ENCODE measurements around the gene CTNNBL1.

Gene CTNNBL1

GRCh38 chr20:37911838-37912281 is 218.0 kb downstream of the CTNNBL1 start:
- Histone ChIP-seq H3K4me3 (ENCODE audit: low read depth, low read length) (no peak overlapping the region), H3K9me3 (ENCODE audit: severe bottlenecking) (no peaks in the 10 kb centered on the region), H3K27ac (no peak overlapping the region), H3K27me3 (ENCODE audit: insufficient read depth, low read depth, severe bottlenecking) (no peaks in the 10 kb centered on the region), H3K36me3 (no peaks in the 10 kb centered on the region)
- TF ChIP-seq CTCF (IDR thresholded peaks at IDR 0.05; ENCODE audit: low read depth, low read length) = no peak
- peak; percentile 69 for DNase-seq

DNA sequence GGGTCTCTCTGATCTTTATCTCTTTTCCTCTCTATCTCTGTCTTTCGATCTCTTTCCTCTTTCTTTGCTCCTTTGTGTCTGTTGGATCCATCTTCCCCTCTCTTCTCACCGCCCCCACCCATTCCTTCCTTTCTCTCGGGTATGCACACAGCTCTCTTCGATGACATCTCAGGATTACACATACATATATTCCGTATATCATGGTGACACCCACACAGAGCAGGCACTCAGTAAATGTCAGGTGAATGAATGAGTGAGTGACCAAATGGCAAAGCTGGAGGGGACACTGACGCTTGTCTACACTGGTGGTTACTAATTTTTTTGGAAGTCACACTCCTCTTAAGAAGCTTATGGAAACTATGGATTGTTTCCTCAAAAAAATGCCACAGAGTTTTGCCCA is 219.0 kb downstream of the CTNNBL1 start:
- Histone ChIP-seq H3K4me3 (ENCODE audit: low read depth, low read length) (no peak overlapping the region), H3K27ac (no peak overlapping the region), H3K9me3 (ENCODE audit: severe bottlenecking) (no peaks in the 10 kb centered on the region), H3K27me3 (ENCODE audit: insufficient read depth, low read depth, severe bottlenecking) (no peaks in the 10 kb centered on the region), H3K36me3 (no peaks in the 10 kb centered on the region)
- no peak for TF ChIP-seq CTCF (IDR thresholded peaks at IDR 0.05; ENCODE audit: low read depth, low read length)
- DNase-seq = no peak

GRCh38 chr20:37913567-37914366 is 219.9 kb downstream of the CTNNBL1 start:
- no peaks in the 10 kb centered on the region for H3K9me3 ChIP-seq (ENCODE audit: severe bottlenecking)
- H3K27me3 ChIP-seq (ENCODE audit: insufficient read depth, low read depth, severe bottlenecking) = no peaks in the 10 kb centered on the region
- H3K4me3 ChIP-seq (ENCODE audit: low read depth, low read length) = no peak overlapping the region
- H3K27ac ChIP-seq = no peak overlapping the region
- TF ChIP-seq CTCF (IDR thresholded peaks at IDR 0.05; ENCODE audit: low read depth, low read length) = no peak
- H3K36me3 ChIP-seq = no peaks in the 10 kb centered on the region
- DNase-seq = no peak

GRCh38 chr20:37914367-37914671 is 220.5 kb downstream of the CTNNBL1 start:
- no peak for DNase-seq
- Histone ChIP-seq H3K27ac (no peak overlapping the region), H3K27me3 (ENCODE audit: insufficient read depth, low read depth, severe bottlenecking) (no peaks in the 10 kb centered on the region), H3K9me3 (ENCODE audit: severe bottlenecking) (no peaks in the 10 kb centered on the region), H3K36me3 (no peaks in the 10 kb centered on the region), H3K4me3 (ENCODE audit: low read depth, low read length) (no peak overlapping the region)
- no peak for TF ChIP-seq CTCF (IDR thresholded peaks at IDR 0.05; ENCODE audit: low read depth, low read length)

DNA sequence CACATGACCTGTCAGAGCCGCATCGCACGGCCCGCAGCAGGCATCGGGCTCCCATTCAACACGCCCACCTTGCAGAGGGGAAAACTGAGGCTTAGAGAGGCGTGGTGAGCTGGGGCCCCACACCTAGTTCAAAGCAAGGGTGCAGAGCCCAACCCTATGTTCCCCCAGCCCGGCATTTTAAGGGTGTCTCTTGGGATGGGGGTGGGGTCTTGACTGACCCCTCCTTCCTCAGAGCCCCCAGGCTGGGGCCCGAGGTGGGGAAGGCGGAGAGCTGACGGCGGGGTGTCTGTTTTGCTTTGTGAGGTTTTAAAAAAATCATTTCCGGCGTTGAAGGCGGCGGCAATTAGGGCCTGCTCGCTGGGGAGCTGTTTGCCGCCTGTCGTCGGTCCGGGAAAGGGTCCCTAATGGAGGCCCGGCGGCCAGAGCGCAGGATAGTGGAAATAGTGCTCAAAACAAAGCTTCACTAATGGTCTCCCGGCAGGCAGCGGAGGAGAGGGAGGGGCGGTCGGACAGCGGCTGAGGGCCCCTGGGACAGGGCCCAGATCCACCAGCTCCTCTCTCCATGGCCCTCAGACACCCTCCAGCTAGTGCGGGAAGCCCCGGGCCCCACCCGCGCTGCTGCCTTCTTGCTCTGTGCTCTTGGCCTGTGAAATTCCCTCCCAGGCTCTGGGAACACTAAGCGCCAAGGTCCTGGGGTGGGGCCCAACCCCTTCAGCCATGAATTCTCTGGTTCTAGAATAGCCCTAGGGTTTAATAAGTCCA is 221.0 kb downstream of the CTNNBL1 start:
- no peaks in the 10 kb centered on the region for H3K36me3 ChIP-seq
- no peaks in the 10 kb centered on the region for H3K9me3 ChIP-seq (ENCODE audit: severe bottlenecking)
- H3K27ac ChIP-seq = no peak overlapping the region
- no peak for DNase-seq
- no peaks in the 10 kb centered on the region for H3K27me3 ChIP-seq (ENCODE audit: insufficient read depth, low read depth, severe bottlenecking)
- no peak overlapping the region for H3K4me3 ChIP-seq (ENCODE audit: low read depth, low read length)
- no peak for TF ChIP-seq CTCF (IDR thresholded peaks at IDR 0.05; ENCODE audit: low read depth, low read length)

Data from WERI-Rb-1 (cell line).